ENCODE measurements around the gene KIF19.
"Not testable (repeated sequence)": the region's sequence is repeated elsewhere in the genome, so short reads cannot be mapped to it uniquely, and the experiment has no call there.

KIF19 gene

DNA sequence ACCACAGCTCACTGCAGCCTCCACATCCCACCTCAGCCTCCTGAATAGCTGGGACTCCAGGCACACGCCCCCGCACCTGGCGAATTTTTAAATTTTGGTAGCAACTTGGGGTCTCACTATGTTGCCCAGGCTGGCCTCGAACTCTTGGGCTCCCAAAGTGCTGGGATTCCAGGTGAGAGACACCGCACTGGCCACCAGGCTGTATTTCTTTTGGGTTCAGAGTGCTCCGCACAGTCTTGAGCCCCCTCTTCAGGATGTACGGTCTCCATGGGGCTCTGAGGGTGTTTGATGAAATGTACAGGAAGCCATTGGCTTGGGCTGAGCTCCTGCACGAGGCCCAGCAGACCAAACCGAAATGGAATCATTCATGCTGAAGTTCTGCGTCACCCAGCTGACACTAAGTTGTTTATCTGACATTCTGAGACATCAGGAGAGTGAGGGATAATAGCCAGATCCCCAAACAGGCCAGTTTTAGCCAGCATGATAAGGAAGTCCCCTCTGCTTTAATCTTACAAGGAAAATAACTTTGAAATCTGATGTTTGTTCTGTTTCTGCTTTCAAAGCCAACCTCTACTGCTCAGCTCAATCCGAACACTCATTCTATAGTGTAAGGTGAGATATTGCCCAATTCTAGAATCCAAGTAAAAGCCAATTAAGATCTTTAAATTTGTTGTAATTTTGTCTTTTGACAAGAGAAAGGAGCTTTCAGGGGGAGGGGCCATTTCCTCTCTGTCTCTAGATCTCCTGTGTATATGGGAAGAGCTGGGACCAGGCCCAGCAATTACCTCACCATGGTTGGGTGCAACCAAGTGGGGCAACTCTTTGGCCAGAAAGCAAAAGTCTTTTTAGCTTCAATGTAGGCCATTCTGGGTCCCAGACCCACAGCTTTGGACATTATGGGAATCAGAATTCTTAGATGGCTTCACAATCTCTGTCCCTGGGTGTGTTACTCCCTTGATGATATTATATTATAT lies 64.9 kb downstream of the KIF19 start:
- no peak for DNase-seq

DNA sequence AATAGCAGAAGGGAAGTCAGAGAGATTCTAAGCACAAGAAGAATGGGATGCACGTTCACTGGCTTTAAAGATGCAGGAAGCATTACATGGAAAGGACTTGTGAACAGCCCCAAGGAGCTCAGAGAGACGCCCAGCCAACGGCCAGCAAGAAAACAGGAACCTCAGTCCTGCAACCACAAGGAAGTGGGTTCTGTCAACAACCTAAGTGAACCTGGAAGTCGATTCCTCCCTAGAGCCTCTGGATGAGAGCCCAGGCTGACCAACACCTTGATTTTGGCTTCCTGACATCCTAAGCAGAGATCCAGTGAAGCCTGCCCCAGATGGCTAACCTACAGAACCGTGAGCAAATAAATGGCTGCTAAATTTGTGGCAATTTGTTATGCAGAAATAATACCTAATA lies 65.7 kb downstream of the KIF19 start:
- no peak for DNase-seq

DNA sequence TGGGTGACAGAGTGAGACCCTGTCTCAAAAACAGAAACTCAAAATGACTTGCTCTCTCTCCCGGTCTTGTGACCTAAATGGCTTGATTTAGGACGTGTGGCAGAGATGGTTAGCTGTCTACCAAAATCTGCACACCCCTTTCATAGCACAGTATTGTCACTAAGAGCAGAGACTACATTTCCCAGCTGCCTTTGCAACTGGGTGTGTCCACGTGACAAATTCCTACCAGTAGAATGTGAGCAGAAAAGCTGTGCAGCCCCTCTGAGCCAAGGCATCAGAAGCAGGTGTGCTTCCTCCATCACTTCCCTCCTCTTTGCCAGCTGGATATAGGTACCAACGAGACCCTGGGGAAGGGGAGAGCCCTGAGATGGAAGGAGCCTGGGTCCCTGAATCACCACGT lies 66.8 kb downstream of the KIF19 start:
- DNase-seq: no peak

DNA sequence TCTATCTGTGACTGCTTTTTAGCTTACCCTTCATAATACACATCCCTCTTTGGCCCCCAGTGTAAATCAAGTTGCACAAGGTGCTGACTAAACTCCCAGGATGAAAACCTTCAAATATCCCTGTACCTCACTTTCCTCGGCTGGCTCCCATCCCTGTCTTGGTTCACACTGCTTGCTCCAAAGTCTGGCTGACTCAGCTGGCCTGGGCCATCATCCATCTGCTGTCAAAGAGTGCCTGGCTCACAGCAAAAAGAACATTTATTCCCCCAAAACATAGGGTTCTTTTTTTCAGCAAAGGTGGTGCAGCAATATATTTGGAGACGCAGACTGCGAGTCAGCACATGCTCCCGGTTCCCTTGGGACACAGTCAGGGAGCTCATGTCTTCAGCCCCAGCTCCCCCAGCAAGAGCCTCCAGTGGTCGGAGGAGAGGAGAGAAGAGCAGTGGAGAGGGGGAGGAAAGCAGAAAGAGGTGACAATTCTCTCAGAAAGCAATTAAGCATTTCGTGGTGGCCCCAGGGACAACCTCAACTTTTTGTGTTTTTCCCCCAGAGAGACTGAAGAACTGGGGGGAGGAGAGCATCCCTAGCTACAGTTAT lies 67.4 kb downstream of the KIF19 start:
- DNase-seq: no peak

DNA sequence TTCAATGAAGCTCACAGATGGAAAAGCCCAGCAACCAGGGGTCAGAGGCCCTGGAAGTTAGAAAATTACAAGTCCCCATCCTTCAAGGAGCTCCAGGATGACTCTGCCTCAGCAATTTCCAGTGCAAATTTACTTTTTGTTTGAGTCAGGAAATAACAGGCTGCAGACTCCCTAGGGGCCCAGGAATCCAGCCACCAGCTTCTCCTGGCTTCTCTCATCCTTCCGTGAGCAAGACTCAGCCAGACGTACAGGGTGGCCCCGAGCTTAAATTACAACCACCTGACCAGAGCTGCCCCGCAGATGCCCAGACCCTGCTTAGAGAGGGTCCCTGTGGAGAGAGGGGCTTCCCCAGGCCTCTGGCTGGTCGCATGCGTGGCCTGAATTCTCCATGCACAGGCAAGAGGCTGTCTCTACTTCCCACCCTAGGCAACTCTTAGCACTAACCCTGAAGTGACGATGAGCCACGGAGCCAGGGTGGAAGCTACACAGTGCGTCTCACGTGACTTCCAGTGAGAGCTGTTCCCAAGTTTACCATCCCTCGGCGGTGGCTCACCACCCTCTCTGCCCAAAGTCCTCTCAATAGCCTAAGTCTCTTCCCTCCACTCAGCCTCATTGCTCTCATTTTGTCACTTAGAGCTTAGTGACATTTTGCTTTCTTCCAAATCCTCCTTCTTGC lies 68.4 kb downstream of the KIF19 start:
- no peak for DNase-seq

DNA sequence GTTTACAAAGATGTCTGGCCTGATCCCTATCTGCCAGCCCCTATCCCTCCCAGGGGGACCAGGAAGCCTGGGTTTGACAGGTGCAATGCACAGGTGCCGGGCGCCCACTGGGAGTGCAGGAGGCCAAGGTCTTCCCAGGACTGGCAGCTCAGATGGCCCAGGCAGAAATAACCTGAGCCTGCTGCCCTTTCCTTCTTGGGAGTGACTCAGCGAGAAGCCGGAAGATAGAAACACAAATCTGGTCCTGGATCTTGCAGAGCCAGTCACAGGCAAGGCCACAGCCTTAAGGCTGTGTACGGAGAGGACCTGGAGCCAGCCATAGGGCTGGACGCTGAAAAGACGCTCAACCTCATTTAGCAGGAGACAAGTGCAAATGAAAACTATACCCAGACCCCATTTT lies 69.0 kb downstream of the KIF19 start:
- no peak for DNase-seq

DNA sequence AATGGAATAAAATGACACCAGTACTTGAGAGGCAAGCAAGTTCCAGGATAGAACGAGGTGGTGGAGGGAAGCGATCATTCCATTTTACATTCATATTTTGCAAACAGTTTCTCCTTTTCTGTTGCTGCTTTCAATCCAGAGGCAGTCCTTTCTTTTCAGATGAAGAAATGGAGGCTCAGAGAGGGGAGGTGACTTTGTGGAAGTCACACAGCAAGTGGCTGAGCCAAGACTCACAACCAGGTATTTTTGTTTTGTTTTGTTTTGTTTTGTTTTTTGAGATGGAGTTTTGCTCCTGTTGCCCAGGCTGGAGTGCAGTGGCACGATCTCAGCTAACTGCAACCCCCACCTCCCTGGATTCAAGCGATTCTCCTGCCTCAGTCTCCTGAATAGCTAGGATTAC lies 70.5 kb downstream of the KIF19 start:
- no peak for DNase-seq

DNA sequence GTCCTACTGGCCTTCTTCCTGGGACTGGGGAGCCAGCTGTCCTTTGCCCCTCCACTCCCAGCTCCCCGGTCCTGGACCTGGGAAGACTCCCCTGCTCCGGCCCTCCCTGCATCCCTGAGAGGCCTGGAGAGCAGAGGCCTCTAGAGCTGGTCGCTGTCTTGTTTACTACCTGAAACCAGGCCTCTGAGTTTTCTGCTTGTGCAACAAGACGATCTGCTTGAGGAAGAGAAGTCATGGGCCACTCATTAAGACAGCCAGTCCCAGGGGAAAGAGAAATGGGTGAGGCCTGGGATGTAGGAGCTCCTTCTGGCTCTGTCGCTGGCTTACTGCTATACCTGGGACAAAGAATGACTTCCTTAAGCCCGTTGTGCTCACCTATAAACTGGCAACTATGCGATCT lies 76.0 kb downstream of the KIF19 start:
- DNase-seq: no peak

DNA sequence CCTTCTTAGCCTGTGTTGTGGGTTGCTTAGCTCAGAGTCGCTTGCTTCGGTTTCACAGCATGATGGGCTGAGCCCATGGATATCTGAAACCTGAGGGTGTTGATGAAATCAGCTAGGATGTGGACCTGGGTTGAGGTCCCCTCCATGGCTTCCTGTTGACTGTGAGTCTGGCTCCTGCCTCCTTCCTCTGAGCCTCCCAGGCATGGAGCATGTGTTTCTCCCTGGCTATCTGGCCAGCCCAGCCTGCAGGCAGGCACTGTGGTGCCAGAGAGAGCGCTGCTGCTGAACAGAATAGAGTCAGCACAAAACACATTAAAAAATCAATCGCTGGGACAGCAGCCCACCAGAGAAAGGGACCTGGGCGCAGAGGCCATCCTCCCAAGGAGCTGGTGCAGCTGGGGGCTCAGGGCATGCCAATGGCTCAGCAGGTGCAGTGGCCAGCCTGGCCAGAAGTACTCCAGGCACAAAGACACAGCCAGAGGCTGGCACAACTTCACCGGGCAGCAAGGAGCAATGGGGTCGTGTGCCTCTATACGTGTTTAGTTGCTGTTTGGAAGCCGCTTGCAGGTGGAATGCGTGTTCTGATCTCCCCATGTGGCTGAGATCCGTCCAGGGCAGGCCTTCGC lies 77.6 kb downstream of the KIF19 start:
- DNase-seq: no peak

DNA sequence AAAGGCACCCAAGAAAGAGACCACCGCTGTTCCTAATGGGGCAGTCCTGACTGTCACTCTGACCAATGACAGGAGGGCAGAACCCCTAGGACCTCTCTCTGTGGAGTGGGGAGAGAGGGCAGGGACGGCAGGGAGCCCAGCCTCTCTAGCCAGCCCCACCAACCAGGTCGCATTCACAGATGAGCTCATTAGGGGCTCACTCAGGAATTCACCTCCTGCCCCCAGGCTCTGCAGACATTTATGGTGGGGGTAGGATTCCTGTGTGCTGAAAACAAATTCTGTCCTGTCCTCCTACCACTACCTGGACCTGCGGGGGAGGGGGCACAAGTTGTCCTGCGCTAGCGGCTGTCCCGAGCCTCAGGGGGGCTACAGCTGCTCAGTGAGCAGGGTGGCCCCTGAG lies 78.2 kb downstream of the KIF19 start:
- DNase-seq: no peak

DNA sequence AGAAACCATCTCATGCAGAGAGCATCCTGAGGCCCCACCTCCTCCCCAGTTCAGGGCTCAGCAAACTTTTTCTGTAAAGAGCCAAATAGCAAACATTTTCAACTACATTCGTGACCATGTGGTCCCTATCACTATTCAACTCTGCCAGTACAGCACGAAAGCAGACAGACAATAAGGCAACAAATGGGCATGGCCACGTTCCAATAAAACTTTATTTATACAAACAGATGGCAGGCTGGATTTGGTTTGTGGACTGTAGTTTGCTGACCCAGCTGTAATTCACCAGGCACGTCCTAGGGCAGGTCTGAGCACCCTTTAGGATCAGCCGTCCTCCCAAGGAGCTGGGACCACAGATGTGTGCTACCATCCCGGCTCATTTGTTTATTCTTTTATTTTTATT lies 78.8 kb downstream of the KIF19 start:
- DNase-seq: no peak

DNA sequence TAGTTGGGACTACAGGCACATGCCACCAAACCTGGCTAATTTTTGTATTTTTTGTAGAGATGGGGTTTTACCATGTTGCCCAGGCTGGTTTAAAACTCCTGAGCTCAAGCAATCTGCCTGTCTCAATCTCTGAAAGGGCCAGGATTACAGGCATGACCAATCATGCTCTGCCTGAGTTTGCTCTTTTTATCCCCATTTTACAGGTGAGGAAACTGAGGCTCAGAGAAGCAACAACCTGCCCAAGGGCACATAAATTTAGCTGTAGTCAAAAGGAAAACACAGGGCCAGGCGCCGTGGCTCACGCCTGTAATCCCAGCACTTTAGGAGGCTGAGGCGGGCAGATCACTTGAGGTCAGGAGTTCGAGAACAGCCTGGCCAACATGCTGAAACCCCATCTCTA lies 79.3 kb downstream of the KIF19 start:
- not testable (repeated sequence) for DNase-seq

Measured in GF-D8 (cell line).